Immature natural killer cell (primary cell): ENCODE results near the gene RNFT2. TPM values are rescaled to one million over a fixed set of nuclear protein-coding genes. Genes with fewer than 3 reads are reported as not detected.

Source experiments
- DNase-seq, 3 donors: peaks; one replicate each; pipeline ENCODE4 v3.0.0; 2022; ENCODE audit warnings: mixed read lengths in 1 of 3
- H3K27ac Mint-ChIP-seq, 6 donors: one replicate each; pipeline ENCODE4 v1.8.0; 2020; ENCODE audit warnings: mixed read lengths in 6 of 6, mild to moderate bottlenecking in 5 of 6, inconsistent platforms in 4 of 6, moderate library complexity in 3 of 6
- H3K27me3 Mint-ChIP-seq, 3 donors: one replicate each; pipeline ENCODE4 v1.8.0; 2020 to 2021; ENCODE audit warnings: low read depth in 3 of 3, mild to moderate bottlenecking in 3 of 3, mixed read lengths in 3 of 3, moderate library complexity in 3 of 3, inconsistent platforms in 1 of 3
- H3K36me3 Mint-ChIP-seq, 3 donors: one replicate each; pipeline ENCODE4 v1.8.0; 2020; ENCODE audit warnings: mixed read lengths in 3 of 3, inconsistent platforms in 2 of 3, mild to moderate bottlenecking in 2 of 3
- H3K4me1 Mint-ChIP-seq, 2 donors: one replicate each; pipeline ENCODE4 v1.8.0; 2020; ENCODE audit warnings: inconsistent platforms in 2 of 2, mild to moderate bottlenecking in 2 of 2, mixed read lengths in 2 of 2, moderate library complexity in 1 of 2
- H3K4me3 Mint-ChIP-seq, 5 donors: one replicate each; pipeline ENCODE4 v1.8.0; 2020; ENCODE audit warnings: mild to moderate bottlenecking in 5 of 5, mixed read lengths in 5 of 5, inconsistent platforms in 3 of 5, moderate library complexity in 3 of 5
- H3K9me3 Mint-ChIP-seq, 6 donors: one replicate each; pipeline ENCODE4 v1.8.0; 2020; ENCODE audit warnings: mild to moderate bottlenecking in 6 of 6, mixed read lengths in 6 of 6, inconsistent platforms in 4 of 6, moderate library complexity in 3 of 6
- polyA plus RNA-seq, 3 donors: library from polyadenylated mRNA; unstranded; fragments of 300-500 nt; fragmentation: Illumina TruSeq; gene quantifications; one replicate each; pipeline ENCODE4 v1.2.3, GENCODE V29; 2021

Gene RNFT2
- polyA plus RNA-seq, 3 donors from 2014 or later, result 1.3 to 1.4 TPM; not detected in 1

DNA sequence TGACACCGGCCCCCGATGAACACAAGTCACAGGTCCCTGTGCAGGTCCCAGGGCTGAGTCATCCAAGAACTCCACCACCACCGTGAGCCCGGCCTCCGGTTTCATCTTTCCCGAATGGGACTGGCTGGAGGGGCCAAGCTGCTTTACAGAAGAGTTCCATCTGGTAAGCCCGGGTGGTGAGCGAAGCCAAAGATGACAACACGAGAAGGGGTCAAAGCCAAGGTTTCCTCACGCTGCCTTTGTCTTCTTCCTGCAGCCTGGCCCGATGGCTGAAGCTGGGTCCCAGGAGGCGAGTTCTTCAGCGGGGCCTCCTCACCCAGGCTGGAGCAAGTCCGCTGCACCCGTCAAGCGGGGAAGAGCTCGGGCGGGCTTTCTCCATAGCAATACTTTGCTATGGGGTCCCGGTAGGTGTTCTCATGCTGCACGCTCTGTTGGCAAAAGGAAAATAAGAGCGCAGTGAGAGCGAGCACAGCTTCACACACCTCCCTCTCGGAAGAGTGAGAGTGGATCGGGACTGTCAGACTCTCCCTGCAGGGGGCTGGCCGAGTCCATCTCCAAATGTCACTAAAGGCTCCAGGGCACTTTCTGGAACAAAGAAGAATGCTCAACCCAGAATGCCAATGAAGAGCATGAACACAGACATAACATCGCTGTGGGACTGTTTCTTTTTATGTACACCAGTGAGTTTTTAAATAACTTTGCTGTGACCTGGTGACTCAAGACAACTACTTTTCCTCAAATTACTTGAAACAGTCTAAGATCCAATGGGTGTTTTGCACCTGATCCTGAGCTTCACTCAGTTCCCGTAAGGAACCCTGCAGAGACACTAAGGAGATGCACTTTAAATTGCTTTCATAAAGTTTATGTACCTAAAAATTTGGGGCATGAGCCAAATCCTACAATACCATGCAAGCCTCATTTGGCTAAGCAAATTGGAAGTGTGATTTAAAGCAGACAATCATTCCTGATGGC lies 20.4 kb upstream of the RNFT2 start:
- no peak for DNase-seq
- no peak overlapping the region for H3K4me3 Mint-ChIP-seq
- peaks cover 4 to 9% of the 10 kb centered on the region in 2 donors for H3K4me1 Mint-ChIP-seq
- H3K36me3 Mint-ChIP-seq, result peaks cover 7 to 49% (median 27%) of the 10 kb centered on the region in 3 donors
- no peaks in the 10 kb centered on the region for H3K9me3 Mint-ChIP-seq
- no peaks in the 10 kb centered on the region for H3K27me3 Mint-ChIP-seq
- H3K27ac Mint-ChIP-seq, result no peak overlapping the region

DNA sequence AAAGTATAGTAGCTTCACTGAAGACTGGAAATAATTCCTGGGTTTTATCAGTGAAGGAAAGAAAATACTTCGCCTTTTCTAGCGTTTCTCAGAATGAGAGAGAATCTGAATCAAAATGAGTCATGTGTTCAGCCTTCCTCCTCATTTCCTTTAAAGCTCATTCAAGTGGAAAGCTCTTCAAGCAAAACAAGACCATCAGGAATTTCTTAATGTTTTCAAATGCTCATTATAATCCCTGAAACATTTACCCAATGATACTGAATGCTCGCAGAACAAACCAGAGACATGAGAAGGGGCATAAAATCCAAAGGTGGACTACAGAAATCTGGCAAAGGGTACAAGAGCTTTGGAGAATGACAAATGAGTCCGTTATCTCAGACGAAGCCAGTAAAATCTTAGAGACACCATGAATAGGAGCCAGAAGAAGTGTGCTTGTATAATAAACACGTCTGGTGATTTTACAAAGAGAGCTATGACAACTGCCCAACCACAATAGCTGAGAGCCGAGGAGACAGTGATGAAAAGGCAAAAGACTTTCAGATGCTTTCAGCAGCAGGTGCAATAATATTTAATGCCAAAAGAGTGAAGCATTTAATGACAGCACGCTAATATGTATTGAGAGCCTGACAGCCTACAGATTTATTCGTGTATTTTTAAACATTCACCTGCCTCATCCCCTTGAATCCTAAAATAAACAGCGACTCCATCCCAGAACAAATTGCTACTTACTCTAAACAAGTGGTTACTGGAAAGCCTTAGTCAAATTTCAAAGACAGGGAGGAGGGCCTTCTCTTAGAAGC lies 19.3 kb upstream of the RNFT2 start:
- Mint-ChIP-seq H3K9me3 (no peaks in the 10 kb centered on the region), H3K4me1 (peaks cover under 1 to 4% of the 10 kb centered on the region in 2 donors), H3K4me3 (no peak overlapping the region), H3K36me3 (peaks cover 7 to 44% (median 27%) of the 10 kb centered on the region in 3 donors), H3K27ac (peak overlapping the region in 1 of 6 donors; percentile 55), H3K27me3 (no peaks in the 10 kb centered on the region)
- DNase-seq, result no peak

GRCh38 chr12:116719731-116720528 lies 18.2 kb upstream of the RNFT2 start:
- Mint-ChIP-seq H3K27me3 (no peaks in the 10 kb centered on the region), H3K36me3 (peaks cover 7 to 42% (median 27%) of the 10 kb centered on the region in 3 donors), H3K4me1 (peaks cover 0 to 4% of the 10 kb centered on the region in 2 donors), H3K27ac (no peak overlapping the region), H3K4me3 (no peak overlapping the region), H3K9me3 (no peaks in the 10 kb centered on the region)
- DNase-seq, result no peak

DNA sequence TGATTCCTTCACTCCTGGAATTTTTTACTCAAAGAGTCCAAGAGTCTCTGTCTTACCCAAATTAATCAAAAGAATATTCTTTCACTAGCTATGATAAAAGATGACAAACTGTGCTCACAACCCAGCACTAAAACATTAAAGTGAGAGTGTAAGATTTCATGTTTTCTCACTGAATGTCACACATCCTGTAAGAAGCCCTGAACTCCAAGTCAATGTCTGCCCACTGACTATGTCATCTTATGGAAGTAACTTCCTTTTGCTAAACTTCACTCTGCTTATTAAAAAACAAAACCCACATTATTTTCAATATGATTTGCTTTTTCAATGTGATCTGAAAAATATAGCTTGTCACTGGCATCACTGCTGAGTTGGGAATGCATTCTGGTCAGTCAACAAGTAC lies 15.9 kb upstream of the RNFT2 start:
- Mint-ChIP-seq H3K9me3 (no peaks in the 10 kb centered on the region), H3K27me3 (no peaks in the 10 kb centered on the region), H3K36me3 (peaks cover 0 to 26% (median 10%) of the 10 kb centered on the region in 3 donors), H3K4me3 (no peak overlapping the region), H3K4me1 (peaks cover 5 to 13% of the 10 kb centered on the region in 2 donors), H3K27ac (no peak overlapping the region)
- DNase-seq, result no peak

DNA sequence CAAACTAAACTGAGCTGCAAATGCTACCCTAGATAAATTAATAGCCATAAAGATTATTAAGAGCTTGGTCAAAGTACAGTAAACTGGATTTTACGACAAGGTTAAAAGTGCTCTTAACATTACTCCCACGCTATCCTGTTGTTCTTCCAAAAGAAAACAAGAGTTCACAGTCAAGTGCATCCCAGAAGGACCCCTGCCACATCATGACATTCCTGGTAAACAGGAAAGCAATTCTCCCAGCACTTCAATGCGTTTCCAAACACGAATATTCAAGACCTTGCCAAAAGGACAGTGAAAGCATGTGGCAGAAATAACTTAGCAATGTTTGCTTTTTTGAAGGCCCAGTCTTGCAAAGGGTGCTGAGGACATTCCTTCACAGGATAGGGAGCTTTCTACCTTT lies 11.4 kb upstream of the RNFT2 start:
- Mint-ChIP-seq H3K27ac (no peak overlapping the region), H3K27me3 (no peaks in the 10 kb centered on the region)

GRCh38 chr12:116727261-116727660 lies 10.9 kb upstream of the RNFT2 start:
- Mint-ChIP-seq H3K27me3 (peaks cover 0 to 2% (median 0%) of the 10 kb centered on the region in 3 donors), H3K36me3 (peaks cover 0 to 11% (median 10%) of the 10 kb centered on the region in 3 donors), H3K27ac (no peak overlapping the region), H3K4me3 (no peak overlapping the region), H3K4me1 (peaks cover 8 to 22% of the 10 kb centered on the region in 2 donors), H3K9me3 (no peaks in the 10 kb centered on the region)
- DNase-seq, result no peak

More for the DNA sequence above, 11.4 kb upstream of the RNFT2 start:
- Mint-ChIP-seq H3K9me3 (no peaks in the 10 kb centered on the region), H3K36me3 (peaks cover 0 to 12% (median 10%) of the 10 kb centered on the region in 3 donors), H3K4me1 (peaks cover 6 to 22% of the 10 kb centered on the region in 2 donors), H3K4me3 (no peak overlapping the region)
- no peak for DNase-seq

DNA sequence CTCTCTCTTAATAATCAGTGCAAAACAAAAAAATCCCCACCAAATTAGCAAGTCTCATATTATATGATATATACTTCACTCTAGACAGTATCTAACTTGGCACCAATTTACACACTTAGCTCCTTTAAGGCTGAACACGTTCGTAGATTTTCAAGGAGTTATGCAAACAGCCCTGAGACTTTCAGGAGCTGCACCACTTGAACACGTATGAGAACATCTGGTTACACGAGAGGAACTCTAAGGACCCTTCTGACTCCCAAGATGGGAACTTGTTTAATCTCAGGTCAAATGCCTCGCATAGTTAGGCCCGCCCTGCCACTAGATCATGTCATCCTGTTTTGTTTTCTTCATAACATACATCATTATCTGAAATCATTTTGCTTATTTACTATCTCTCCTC lies 10.2 kb upstream of the RNFT2 start:
- H3K27ac Mint-ChIP-seq, result no peak overlapping the region

GRCh38 chr12:116731801-116732200 lies 6.3 kb upstream of the RNFT2 start:
- Mint-ChIP-seq H3K4me3 (no peak overlapping the region), H3K9me3 (no peaks in the 10 kb centered on the region), H3K27me3 (peaks cover 0 to 2% (median 0%) of the 10 kb centered on the region in 3 donors), H3K4me1 (peaks cover 27 to 42% of the 10 kb centered on the region in 2 donors), H3K27ac (no peak overlapping the region), H3K36me3 (peaks cover 10 to 16% (median 14%) of the 10 kb centered on the region in 3 donors)
- no peak for DNase-seq

More for the DNA sequence above, 10.2 kb upstream of the RNFT2 start:
- Mint-ChIP-seq H3K4me1 (peaks cover 8 to 26% of the 10 kb centered on the region in 2 donors), H3K4me3 (no peak overlapping the region), H3K36me3 (peaks cover 2 to 8% (median 8%) of the 10 kb centered on the region in 3 donors), H3K9me3 (no peaks in the 10 kb centered on the region), H3K27me3 (peaks cover 0 to 2% (median 0%) of the 10 kb centered on the region in 3 donors)
- DNase-seq, result no peak

- peaks cover 41 to 46% of the 10 kb centered on the region in 2 donors for H3K4me1 Mint-ChIP-seq
- H3K9me3 Mint-ChIP-seq, result no peaks in the 10 kb centered on the region
- H3K27me3 Mint-ChIP-seq, result peaks cover 2 to 7% (median 5%) of the 10 kb centered on the region in 3 donors
- no peak for DNase-seq
- H3K27ac Mint-ChIP-seq, result peak overlapping the region in 2 of 6 donors; percentile 9 to 14
- H3K4me3 Mint-ChIP-seq, result peak overlapping the region in 3 of 5 donors; percentile 3 to 64 (median 12)
- peaks cover 10 to 14% (median 13%) of the 10 kb centered on the region in 3 donors for H3K36me3 Mint-ChIP-seq
These were observed 3.9 kb upstream of the RNFT2 start for GRCh38 chr12:116734156-116734768.

DNA sequence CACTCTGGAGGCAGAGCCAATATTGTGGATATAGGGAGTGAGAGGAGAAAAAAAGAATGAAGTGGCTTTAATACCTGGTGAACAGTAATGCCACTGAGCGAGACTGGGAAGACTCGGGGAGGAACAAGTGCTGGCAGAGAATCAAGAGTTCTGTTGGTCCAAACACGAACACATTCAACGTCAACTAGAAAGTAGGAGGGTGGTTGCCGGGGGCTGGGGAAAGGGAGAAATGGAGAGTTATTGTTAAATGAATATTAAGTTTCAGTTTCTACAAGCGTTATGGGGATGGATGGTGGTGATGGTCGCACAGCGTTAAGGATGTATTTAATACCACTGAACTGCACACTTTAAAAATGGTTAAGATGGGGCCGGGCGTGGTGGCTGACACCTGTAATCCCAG lies 3.0 kb upstream of the RNFT2 start:
- Mint-ChIP-seq H3K4me3 (peak overlapping the region; percentile 12 to 64 (median 51)), H3K27me3 (peaks cover 2 to 7% (median 5%) of the 10 kb centered on the region in 3 donors), H3K27ac (peak overlapping the region in 1 of 6 donors; percentile 31), H3K36me3 (peaks cover 10 to 14% (median 10%) of the 10 kb centered on the region in 3 donors), H3K9me3 (no peaks in the 10 kb centered on the region), H3K4me1 (peaks cover 41% of the 10 kb centered on the region in 2 donors)
- no peak for DNase-seq

GRCh38 chr12:116735951-116736599 lies 2.0 kb upstream of the RNFT2 start:
- Mint-ChIP-seq H3K4me3 (peak overlapping the region; percentile 90 to 95 (median 94)), H3K27ac (peak overlapping the region in 4 of 6 donors; percentile 7 to 80 (median 74)), H3K4me1 (peaks cover 41% of the 10 kb centered on the region in 2 donors), H3K36me3 (peaks cover 10 to 14% (median 10%) of the 10 kb centered on the region in 3 donors), H3K9me3 (no peaks in the 10 kb centered on the region), H3K27me3 (peaks cover 2 to 7% (median 5%) of the 10 kb centered on the region in 3 donors)
- DNase-seq, result no peak
